Measurements from ENCODE around the gene PTPN4.

Gene PTPN4

DNA sequence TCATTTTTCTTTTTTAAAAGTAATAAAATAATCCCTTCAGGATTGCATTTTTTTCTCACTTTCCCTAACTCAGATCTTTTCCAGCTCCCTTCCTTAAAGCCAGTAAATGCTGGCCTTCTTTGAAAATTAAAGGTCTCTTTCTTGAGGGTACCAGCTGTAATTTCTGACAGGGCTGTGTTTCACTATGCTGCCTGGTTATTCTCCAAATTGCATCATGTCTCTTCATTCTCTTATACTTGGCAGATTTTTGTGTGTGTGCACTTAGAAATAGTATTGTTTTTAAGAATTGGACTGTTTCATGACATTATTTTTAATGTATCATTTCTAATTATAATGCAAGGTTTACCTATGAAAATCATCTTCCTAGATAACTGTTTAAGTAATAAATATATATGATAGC, 181.1 kb downstream of the PTPN4 start:
- TF ChIP-seq CTCF (IDR thresholded peaks at IDR 0.05) (no peak), ZFX (IDR thresholded peaks at IDR 0.05; ENCODE audit: borderline replicate concordance) (no peak)

DNA sequence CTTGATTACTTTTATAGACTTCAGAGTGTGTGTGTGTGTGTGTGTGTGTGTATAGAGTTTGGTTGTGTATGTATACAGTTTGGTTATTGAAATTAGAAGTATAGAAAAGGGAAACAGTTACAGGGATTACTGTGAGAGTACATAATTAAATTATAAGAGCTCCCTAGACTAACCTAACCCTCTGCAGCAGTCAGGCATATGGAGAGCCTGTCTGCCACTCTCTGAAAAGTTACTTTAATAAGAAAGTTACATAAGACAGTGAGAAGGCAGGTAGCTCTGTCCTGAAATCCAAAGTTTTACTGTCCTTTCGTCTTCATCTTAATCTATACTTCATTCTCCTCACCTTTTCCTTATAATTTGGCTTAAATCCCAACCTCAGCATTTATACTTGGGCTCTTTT, 181.7 kb downstream of the PTPN4 start:
- no peak for TF ChIP-seq ZFX (IDR thresholded peaks at IDR 0.05; ENCODE audit: borderline replicate concordance)
- no peak for TF ChIP-seq CTCF (IDR thresholded peaks at IDR 0.05)
- no peak overlapping the region for H3K27ac ChIP-seq

More for the DNA sequence above, 181.1 kb downstream of the PTPN4 start:
- no peak overlapping the region for H3K27ac ChIP-seq

GRCh38 chr2:119941981-119942513, 182.3 kb downstream of the PTPN4 start:
- H3K27ac ChIP-seq, result no peak overlapping the region
- TF ChIP-seq ZFX (IDR thresholded peaks at IDR 0.05; ENCODE audit: borderline replicate concordance), result no peak
- no peak for TF ChIP-seq CTCF (IDR thresholded peaks at IDR 0.05)

GRCh38 chr2:119943058-119943457, 183.3 kb downstream of the PTPN4 start:
- H3K27ac ChIP-seq, result no peak overlapping the region
- no peak for TF ChIP-seq ZFX (IDR thresholded peaks at IDR 0.05; ENCODE audit: borderline replicate concordance)

DNA sequence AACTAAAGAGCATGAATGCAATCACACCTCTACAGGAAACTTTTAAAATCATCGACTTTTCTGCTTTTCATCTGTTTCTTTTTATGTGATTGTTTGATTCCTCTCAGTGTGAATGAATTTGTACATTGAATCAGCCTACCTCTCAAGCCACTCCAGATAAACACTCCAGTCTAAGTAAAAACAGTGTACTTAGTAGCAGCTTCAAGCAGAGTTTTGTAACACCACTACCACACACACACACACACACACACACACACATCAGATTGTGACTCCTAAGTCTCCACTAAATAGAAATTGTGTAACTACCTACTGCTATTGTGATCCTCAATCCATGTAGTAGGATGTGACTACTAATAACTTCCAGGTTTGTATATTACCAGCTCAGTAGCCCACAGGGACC, 187.8 kb downstream of the PTPN4 start:
- TF ChIP-seq CTCF (IDR thresholded peaks at IDR 0.05) (no peak), ZFX (IDR thresholded peaks at IDR 0.05; ENCODE audit: borderline replicate concordance) (no peak)
- H3K27ac ChIP-seq, result no peak overlapping the region

DNA sequence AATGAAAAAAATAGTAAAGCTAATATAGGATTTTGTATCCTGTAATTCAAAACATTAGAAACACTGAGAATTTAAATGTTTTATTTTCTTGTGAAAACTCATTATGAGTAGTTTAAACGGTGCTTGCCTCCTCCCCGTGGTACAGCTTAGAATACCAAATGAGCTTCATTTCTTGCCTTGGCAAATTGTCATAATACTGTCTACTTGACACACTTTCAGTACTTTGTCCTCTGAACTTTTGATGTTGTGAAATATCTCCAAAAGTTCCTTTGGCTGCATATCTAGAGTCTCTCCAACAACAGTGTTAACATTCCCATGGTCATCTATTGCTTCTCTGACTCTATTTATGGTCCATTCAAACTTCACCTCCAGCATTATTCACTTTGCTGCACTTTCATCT, 191.2 kb downstream of the PTPN4 start:
- no peak for TF ChIP-seq ZFX (IDR thresholded peaks at IDR 0.05; ENCODE audit: borderline replicate concordance)
- no peak for TF ChIP-seq CTCF (IDR thresholded peaks at IDR 0.05)
- H3K27ac ChIP-seq, result no peak overlapping the region

DNA sequence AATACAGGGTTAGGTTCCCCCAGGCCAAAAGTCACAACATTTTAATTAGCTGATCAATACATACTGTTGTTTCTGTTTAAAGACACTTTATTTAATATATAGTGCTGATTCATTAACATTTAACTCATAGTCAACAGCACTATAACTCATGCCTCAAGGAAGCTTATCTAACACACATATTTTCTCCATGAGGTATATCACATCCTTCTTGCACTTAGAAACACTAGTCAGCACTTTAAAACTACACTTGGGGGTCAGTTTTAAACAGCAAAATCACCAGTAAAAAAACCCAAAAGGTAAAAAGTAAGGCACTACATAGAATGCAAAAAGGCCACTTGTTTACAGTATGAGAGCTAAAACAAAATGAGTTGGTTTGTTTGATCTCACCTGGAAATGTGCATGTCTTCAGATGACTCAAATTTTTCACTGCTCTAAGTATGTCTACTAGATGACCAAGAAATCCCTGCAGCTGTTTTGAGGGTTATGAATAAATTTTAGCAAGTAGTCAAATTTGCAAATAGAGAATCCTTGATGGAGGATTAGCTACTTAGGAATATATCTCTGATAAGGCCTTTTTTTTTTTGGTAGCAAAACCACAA, 199.0 kb downstream of the PTPN4 start:
- no peak for TF ChIP-seq CTCF (IDR thresholded peaks at IDR 0.05)
- no peak for TF ChIP-seq ZFX (IDR thresholded peaks at IDR 0.05; ENCODE audit: borderline replicate concordance)
- H3K27ac ChIP-seq, result no peak overlapping the region

GRCh38 chr2:119960821-119961220, 201.1 kb downstream of the PTPN4 start:
- no peak overlapping the region for H3K27ac ChIP-seq
- TF ChIP-seq CTCF (IDR thresholded peaks at IDR 0.05) (no peak), ZFX (IDR thresholded peaks at IDR 0.05; ENCODE audit: borderline replicate concordance) (no peak)

Data from 22Rv1 (cell line).